NT2/D1 (cell line): Measurements from ENCODE around the gene SCIMP.

Experiments used
- SUZ12 ChIP-seq: IDR thresholded peaks from 2 replicates; pipeline ENCODE4 v1.6.1; 2011; ENCODE audit not compliant: insufficient read length, insufficient read depth; ENCODE audit errors: extremely low read depth
- YY1 ChIP-seq: IDR thresholded peaks from 2 replicates; pipeline ENCODE4 v1.6.1; 2011; ENCODE audit not compliant: insufficient read length, insufficient read depth

DNA sequence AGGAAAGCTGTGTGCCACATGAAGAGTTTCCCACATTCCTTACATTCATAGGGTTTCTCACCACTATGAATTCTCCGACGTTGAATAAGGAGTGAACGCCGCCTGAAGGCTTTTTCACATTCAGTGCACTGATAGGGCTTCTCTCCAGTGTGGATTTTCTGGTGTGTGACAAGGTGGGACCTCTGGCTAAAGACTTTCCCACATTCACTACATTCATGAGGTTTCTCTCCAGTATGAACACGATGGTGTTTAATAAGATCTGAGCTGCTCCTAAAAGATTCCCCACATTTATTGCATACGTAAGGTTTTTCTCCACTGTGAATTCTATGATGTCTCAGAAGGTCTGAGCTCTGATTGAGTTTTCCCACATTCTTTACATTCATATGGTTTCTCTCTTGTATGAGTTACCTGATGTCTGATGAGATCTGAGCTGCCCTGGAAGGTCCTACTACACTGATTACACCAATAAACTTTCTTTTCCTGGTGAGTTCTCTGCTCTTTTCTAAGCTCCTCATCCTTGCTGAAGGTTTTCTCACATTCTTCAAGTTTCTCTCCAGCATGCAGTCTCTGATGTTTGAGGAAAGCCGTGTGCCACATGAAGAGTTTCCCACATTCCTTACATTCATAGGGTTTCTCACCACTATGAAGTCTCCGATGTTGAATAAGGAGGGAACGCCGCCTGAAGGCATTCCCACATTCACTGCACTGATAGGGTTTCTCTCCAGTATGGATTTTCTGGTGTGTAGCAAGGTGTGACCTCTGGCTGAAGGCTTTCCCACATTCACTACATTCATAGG is 53.0 kb downstream of the SCIMP start:
- TF ChIP-seq YY1, result no peak
- TF ChIP-seq SUZ12, result no peak
